HG02571 (cell line): ENCODE measurements around the gene SLC38A1.
"Not testable (repeated sequence)": the region's sequence is repeated elsewhere in the genome, so short reads cannot be mapped to it uniquely, and the experiment has no call there.

Experiments used
- ATAC-seq: cut with Tn5 transposase; IDR thresholded peaks from one replicate; pipeline ENCODE4 v1.9.1; 2021; ENCODE audit warnings: mild to moderate bottlenecking, moderate library complexity; ENCODE audit not compliant: unreplicated experiment

Gene SLC38A1

GRCh38 chr12:46174061-46174662 is 94.7 kb downstream of the SLC38A1 start:
- no peak for ATAC-seq

DNA sequence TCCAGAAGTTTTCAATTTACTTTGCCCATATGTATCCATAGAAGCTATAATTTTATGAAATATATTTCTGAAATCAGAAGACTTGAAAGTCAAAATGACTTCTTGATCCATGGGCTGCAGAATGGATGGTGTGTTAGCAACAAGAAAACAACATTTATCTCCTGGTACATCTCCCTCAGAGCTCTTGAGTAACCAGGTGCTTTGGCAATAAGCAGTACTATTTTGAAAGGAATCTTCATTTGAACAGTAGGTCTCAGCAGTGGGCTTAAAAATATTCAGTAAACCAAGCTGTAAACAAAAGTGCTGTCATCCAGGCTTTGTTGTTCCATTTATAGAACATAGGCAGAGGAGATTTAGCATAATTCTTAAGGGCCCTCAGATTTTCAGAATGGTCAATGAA is 100.4 kb downstream of the SLC38A1 start:
- ATAC-seq: no peak

DNA sequence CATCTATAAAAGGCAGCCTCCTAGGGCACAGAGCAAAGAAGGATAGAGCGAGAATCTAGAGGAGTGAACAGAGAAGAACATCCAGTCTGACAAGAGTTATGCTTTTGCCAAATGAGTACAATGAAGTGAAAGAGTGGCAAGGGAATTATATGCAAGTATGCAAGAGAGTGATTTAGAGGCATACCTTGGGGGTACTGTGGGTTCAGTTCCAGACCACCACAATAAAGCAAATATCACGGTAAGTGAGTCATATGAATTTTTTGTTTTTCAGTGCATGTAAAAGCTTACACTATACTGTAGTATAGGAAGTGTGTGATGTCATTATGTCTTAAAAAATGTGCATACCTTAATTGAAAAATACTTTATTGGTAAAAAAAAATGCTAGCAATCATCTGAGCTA is 101.4 kb downstream of the SLC38A1 start:
- no peak for ATAC-seq

DNA sequence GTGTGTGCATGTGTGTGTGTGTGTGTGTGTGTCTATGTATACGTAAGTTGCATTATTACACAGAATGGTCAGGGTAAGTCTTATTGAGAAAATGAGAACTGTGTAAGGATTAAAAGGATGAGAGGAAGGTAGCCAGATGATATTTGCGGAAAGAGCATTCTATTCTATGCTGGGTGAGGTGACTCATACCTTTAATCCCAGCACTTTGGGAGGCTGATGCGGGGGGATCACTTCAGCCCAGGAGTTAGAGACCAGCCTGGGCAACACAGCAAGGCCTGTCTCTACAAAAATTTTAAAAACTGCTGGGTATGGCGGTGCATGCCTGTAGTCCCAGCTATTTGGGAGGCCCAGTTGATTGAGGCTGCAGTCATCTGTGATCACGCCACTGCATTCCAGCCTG is 103.7 kb downstream of the SLC38A1 start:
- ATAC-seq: no peak

DNA sequence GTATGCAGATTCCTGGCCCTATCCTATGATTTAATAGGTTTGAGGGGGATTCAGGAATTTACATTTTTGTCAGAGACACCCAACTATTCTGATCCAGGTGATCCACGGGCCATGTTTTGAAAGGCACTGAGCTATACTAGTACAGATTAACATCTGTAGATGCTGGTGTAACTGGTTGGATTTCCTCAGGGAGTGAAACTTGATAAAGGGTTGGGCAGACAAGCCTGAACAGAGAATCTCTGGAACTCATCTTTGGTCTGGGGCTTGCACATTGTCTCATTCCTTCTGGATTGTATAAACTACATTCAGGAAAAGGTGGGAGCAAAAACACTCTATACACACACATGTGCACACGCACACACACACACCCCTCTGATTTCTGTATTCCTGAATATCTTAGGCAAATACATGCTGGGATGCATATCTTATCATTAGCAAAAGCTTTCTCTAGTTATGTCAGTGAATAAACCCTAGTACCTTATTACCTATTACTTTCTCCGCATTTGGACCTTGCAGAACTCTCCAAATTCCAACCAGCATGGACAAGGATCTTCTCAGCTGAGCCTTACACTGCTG is 104.6 kb downstream of the SLC38A1 start:
- no peak for ATAC-seq

GRCh38 chr12:46162549-46163076 is 106.2 kb downstream of the SLC38A1 start:
- ATAC-seq: not testable (repeated sequence)

DNA sequence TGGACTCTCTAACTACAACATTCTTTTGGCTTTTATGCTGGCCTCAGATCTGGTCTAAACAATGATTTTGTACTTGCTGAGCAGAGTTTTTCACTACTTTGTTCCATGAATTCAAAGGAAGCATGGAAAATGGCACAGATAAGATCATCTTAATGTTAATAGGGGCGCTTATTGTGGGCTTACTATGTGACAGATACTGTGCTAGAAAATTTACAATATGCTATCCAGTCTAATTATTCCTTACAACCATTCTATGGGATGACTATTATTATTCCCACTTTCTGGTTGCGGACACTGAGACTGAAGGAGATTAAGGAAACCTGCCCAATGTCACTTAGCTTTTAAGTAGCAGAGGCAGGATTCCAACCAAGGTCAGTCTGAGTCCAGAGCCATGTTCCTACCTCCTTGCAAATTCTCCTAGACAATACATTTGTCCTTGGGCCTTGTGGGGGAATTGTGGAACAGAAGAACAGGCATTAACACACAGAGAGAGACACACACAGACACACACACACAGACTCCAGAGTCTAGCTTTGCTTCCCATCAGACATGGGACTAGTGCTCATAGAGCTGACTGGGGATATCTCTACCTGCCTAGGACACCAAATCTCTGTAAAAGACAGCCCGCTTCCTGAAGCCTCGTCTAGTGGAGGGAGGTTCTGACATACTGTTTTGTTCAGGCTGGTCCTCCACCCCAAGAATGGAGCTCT is 107.7 kb downstream of the SLC38A1 start:
- no peak for ATAC-seq

DNA sequence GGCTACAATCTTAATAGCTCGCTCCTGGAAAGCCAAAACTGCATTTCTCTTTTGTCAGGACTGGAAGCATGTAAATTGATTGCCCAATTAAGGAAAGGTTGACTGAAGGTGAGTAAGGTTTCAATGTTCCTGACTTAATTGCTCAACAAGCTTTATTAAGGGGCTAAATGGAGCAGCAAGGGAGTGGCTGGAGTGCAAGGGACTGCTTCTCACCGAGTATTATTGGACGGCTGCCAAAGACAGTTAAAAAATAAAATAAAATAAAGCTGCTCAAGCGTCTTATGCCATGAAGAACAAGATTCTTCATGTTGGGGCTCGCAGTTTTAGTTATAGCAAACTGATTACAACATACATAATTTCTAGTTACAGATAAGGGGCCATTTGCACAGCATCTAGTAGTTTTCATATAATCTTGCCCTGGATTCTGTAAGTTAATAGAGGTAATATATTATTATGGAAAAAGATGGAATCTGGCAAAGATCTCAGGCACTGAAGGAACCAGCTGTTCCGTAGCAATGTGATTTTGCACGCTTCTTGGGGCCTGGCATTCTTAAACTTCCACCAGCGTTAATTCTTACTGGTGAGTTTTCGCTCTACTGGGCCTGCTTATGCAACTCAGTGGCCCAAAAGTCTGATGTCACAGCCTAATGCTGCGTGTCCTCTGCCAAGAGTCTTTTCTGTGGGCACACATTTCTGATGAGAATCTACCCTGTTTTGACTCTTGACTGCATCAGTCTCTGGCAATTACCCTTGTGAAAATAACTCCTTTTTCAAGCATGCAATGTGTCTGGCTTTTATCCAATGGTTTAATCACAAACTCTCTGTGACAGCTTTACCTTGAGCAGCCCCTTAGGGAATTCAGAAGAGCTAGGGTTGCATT is 108.5 kb downstream of the SLC38A1 start:
- ATAC-seq: no peak

GRCh38 chr12:46159309-46159901 is 109.4 kb downstream of the SLC38A1 start:
- ATAC-seq: no peak

DNA sequence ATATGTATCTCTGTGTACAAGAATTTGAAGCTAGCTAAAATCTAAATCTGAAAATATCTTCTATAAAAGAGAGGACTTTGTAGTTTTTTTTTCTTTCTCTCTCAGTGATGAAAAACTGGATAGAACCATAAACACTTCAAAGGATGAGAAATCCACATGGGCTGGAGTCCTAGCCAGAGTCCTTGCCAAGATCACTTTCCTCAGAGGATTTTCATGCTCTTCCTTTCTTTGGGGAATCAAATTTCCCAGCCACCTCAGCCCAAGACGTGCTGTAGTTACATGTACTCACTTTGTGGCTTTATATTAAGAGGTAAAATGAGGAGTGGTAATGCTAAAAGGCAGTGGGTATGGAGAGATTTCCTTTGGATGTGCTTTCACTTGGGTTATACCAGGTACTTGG is 110.3 kb downstream of the SLC38A1 start:
- no peak for ATAC-seq

DNA sequence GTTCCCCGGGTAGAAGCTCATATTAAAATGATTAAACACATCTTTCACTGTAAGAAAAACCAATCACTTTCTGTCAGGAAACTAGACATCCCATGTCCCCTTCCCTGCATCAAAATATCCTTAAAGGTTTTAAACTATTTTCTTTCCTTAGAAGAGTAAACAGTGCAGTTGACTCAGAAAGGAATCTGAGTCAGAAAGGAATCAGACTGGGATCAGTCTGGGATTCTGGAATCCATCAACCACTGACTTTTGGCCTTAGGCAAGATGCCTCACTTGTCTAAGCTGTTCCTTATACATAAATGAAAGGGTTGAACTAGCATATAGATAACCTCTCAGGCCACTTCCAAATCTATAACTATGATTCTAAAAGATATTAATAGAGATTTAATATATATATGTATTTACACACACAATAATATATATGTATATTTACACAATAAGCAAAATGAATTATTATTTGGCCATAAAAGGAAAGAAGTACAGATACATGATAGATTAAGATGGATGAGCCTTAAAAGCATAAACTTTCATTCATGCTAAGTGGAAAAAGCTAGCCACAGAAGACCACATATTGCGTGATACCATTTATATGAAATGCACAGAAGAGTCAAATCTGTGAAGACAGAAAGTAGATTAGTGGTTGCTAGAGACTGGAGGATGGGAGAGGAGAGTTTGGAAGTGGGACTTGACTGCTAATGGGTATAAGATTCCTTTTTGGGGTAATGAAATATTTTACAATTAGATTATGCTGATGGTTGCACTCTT is 114.4 kb downstream of the SLC38A1 start:
- no peak for ATAC-seq

GRCh38 chr12:46153268-46153872 is 115.5 kb downstream of the SLC38A1 start:
- ATAC-seq: no peak

DNA sequence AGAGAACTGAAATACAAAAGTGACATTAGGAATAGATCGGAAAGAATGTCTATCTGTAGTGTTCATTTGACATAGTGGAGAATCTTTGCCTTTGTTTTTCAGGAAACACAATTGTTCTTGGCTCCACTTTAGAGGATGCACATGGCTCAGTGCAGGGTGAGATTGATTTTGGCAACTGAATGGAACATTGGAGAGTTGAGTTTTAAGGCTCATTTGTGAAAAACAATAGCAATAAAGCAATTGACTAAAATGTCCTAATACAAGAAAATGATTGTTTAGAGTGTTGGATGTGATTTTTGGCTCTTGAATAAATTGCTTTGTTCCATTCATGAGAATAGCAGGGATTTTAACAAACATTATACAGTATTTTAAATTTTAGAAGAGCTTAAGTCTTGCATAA is 116.4 kb downstream of the SLC38A1 start:
- no peak for ATAC-seq

DNA sequence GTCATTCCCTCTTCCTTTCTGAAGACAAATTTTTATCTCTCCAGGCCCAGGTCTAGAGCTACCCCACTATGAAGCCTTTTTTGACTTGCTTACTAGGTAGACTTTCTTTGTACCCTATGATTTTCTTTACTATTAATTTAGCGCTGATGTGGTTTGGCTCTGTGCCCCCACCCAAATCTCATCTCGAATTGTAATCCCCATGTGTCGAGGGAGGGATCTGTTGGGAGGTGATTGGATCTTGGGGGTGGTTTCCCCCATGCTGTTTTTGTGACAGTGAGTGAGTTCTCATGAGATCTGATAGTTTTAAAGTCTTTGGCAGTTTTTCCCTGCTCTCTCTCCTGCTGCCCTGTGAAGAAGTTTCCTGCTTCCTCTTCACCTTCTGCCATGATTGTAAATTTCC is 118.1 kb downstream of the SLC38A1 start:
- ATAC-seq: no peak

DNA sequence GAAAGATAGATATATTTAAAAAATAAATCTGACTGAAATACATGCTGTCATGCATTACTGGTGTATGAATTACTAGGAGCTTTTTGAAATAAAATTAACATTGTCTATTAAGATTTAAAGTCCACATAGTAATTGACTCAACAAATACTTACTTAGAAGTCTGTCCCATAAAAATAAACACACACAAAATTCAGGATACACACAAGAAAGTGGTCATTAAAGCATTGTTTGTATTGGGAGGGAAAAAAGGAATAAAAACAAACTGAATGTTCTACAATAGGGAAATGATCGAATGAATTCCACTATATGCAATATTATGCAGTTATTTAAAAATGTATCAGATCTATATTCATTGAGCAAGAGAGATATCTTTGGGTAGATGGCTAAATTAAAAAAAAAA is 118.9 kb downstream of the SLC38A1 start:
- ATAC-seq: no peak

DNA sequence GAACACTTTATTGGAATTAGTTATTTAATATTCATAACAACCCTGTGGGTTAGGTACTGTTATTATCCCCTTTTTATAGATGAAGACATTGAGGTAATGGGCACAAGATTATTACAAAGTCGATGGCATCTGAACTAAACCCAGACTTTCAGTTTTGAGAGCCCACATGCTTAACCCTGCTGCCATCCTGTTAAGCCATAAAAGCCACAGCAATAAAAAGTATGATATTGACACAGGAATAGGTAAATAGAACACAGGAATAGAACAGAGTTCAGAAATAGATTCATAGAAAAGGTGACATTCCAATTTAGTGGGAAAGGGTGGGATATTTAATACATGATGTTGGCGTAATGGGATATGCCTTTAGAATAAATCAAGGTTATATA is 119.8 kb downstream of the SLC38A1 start:
- ATAC-seq: no peak

- ATAC-seq: no peak
Measured at GRCh38 chr12:46148327-46149078, 120.3 kb downstream of the SLC38A1 start.

DNA sequence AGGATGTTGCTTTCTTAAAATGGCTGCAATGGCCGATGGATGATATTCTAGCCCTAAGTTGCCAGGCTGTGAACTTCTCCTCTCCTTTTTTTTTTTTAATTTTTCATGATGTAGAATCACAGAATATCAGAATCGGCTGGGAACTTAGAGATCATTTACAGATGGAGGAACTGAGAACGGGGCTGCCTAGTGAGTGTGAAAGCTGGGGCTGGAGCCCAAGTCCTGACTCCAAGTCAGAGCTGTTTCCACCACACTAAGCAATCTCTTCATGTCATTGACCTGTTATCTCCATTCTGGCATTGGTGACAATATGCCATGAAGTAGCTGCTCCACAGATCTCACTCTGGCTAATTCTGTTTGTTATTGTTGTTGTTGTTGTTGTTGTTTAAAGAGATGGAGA is 121.7 kb downstream of the SLC38A1 start:
- no peak for ATAC-seq

GRCh38 chr12:46145881-46146280 is 123.0 kb downstream of the SLC38A1 start:
- ATAC-seq: no peak
